ENCODE measurements around the gene KCNK5.

DNA sequence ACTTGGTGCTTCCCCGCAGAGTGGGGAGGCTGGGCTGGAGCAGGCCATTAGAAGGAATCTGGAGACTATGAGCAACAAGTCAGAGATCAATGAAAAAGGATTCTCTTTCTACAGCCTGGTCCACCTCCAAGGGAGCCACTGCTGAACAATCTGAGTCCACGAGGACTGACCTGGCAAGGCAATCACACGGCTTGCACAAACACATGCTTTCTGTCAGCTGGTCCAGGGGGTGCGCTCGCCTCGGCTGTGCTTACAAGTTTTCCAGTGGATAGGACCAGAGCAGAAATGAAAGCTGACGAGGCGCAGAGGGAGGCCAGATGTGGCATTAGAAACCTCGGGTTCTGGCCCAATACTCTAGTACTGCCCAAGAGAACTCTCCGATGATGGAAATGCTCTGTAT is 18.1 kb downstream of the KCNK5 start:
- TF ChIP-seq, protein P1, sequence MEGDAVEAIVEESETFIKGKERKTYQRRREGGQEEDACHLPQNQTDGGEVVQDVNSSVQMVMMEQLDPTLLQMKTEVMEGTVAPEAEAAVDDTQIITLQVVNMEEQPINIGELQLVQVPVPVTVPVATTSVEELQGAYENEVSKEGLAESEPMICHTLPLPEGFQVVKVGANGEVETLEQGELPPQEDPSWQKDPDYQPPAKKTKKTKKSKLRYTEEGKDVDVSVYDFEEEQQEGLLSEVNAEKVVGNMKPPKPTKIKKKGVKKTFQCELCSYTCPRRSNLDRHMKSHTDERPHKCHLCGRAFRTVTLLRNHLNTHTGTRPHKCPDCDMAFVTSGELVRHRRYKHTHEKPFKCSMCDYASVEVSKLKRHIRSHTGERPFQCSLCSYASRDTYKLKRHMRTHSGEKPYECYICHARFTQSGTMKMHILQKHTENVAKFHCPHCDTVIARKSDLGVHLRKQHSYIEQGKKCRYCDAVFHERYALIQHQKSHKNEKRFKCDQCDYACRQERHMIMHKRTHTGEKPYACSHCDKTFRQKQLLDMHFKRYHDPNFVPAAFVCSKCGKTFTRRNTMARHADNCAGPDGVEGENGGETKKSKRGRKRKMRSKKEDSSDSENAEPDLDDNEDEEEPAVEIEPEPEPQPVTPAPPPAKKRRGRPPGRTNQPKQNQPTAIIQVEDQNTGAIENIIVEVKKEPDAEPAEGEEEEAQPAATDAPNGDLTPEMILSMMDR (IDR thresholded peaks at IDR 0.05; ENCODE audit: poor library complexity): no peak
- TF ChIP-seq EZH2phosphoT487 (IDR thresholded peaks at IDR 0.05; ENCODE audit: low read depth, severe bottlenecking, unreplicated experiment) (no peak), EZH2 (IDR thresholded peaks at IDR 0.05; ENCODE audit: borderline replicate concordance) (no peak)
